Measurements from ENCODE around the gene PLXNA2.
A peak's percentile ranks its signal among the peaks of the same experiment; 100 is the strongest.

PLXNA2 gene

DNA sequence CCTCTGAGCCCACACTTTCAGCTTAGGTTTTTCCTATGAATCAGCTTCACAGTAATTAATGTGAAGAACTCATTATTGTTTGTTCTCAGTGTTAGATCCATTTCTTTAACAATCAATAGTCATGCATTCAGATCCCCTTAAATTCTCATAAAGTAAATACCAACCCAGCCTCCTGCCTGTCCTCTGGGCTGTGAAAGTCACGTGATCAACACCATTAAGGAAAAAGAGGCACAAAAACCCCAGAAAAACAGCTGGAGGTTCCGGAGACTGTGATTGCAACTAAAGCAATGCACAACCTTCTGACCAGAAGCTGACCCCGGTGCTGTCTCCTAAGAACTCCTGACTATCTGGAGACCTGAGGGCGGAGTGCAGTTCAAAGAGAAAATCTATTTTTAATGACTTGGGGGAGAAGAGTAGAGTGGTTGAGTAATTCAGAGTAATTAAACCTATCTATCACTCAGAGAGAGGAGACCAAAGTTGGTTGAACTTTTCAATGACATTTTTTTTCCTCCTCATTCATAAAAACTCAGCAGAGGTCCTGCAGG lies 132.5 kb downstream of the PLXNA2 start:
- TF ChIP-seq ZC3H10 (CRISPR knock-in tag; IDR thresholded peaks at IDR 0.05) (no peak), PPARA (CRISPR knock-in tag; IDR thresholded peaks at IDR 0.05; ENCODE audit: borderline replicate concordance) (no peak), ZNF70 (CRISPR knock-in tag; IDR thresholded peaks at IDR 0.05) (no peak), OSR1 (CRISPR knock-in tag; IDR thresholded peaks at IDR 0.05) (no peak), ESRRG (CRISPR knock-in tag; IDR thresholded peaks at IDR 0.05) (no peak), ZNF565 (CRISPR knock-in tag; conservative IDR thresholded peaks at IDR 0.05; ENCODE audit: low read depth) (no peak)
- TF ChIP-seq, protein P1, sequence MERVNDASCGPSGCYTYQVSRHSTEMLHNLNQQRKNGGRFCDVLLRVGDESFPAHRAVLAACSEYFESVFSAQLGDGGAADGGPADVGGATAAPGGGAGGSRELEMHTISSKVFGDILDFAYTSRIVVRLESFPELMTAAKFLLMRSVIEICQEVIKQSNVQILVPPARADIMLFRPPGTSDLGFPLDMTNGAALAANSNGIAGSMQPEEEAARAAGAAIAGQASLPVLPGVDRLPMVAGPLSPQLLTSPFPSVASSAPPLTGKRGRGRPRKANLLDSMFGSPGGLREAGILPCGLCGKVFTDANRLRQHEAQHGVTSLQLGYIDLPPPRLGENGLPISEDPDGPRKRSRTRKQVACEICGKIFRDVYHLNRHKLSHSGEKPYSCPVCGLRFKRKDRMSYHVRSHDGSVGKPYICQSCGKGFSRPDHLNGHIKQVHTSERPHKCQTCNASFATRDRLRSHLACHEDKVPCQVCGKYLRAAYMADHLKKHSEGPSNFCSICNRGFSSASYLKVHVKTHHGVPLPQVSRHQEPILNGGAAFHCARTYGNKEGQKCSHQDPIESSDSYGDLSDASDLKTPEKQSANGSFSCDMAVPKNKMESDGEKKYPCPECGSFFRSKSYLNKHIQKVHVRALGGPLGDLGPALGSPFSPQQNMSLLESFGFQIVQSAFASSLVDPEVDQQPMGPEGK (CRISPR knock-in tag; IDR thresholded peaks at IDR 0.05; ENCODE audit: borderline replicate concordance): no peak
- no peak for ATAC-seq

DNA sequence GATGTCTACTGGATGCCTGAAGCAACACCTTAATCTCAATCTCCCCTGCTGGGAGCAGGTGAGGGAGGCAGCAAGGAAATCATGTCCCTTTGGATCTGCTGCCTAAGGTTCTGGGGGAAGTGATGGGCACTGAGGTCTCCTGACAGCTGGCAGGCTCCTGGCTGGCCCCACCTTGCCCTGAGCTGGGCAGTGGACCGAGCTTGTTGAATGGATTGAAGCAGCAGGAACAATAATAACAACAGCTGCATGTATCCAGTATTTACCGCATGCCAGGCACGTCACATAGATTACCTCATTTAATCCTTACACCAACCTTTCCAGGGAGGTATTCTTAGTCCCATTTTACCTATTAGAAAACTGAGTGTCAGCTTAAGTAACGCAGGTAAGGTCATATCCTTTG lies 133.9 kb downstream of the PLXNA2 start:
- ATAC-seq: no peak
- TF ChIP-seq ZNF70 (CRISPR knock-in tag; IDR thresholded peaks at IDR 0.05) (no peak), ZFP30 (CRISPR knock-in tag; IDR thresholded peaks at IDR 0.05) (no peak), ESRRG (CRISPR knock-in tag; IDR thresholded peaks at IDR 0.05) (no peak)
- TF ChIP-seq, protein P1 (CRISPR knock-in tag; IDR thresholded peaks at IDR 0.05; ENCODE audit: borderline replicate concordance): no peak

DNA sequence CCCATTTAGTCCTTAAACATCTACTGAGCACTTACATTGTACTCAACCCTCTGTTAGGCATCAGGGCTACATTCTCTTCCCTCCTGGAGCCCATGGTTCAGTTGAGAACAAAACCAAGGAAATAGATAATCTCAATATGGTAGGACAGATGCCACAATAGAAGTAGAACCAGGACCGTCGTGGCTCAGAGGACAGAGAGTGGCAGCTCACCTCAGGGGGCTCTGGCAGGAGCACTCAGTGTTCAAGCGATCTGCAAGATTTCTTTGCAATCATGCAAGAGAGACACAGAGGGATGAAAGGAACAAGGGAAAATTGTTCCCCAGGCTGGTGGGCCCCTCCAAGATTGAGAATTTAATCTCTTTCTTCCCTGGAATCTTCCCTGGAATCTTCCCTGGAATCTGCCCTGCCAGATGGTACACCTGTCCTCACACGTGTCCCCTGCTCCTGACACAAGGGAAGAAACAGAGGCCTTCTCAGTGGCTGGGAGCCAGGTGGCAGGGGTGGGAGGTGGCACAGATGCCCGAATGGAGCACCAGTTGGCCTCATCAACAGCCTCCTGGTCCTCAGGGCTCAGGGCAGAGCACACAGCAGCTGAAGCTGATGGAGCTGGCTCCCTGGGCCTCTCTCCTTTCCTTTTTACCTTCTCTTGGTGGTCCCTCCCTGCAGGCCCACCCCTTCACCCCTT lies 135.4 kb downstream of the PLXNA2 start:
- ATAC-seq: peak; percentile 5
- TF ChIP-seq ESRRG (CRISPR knock-in tag; IDR thresholded peaks at IDR 0.05): no peak
- TF ChIP-seq GLIS3 (CRISPR knock-in tag; IDR thresholded peaks at IDR 0.05): no peak
- TF ChIP-seq PPARA (CRISPR knock-in tag; IDR thresholded peaks at IDR 0.05; ENCODE audit: borderline replicate concordance): no peak
- TF ChIP-seq SNAI2 (CRISPR knock-in tag; IDR thresholded peaks at IDR 0.05): no peak
- TF ChIP-seq, protein P2, sequence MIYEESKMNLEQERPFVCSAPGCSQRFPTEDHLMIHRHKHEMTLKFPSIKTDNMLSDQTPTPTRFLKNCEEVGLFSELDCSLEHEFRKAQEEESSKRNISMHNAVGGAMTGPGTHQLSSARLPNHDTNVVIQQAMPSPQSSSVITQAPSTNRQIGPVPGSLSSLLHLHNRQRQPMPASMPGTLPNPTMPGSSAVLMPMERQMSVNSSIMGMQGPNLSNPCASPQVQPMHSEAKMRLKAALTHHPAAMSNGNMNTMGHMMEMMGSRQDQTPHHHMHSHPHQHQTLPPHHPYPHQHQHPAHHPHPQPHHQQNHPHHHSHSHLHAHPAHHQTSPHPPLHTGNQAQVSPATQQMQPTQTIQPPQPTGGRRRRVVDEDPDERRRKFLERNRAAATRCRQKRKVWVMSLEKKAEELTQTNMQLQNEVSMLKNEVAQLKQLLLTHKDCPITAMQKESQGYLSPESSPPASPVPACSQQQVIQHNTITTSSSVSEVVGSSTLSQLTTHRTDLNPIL (CRISPR knock-in tag; IDR thresholded peaks at IDR 0.05; ENCODE audit: low read depth): no peak
- no peak for TF ChIP-seq ZC3H10 (CRISPR knock-in tag; IDR thresholded peaks at IDR 0.05)
- no peak for TF ChIP-seq ZFP30 (CRISPR knock-in tag; IDR thresholded peaks at IDR 0.05)
- TF ChIP-seq, protein P3, sequence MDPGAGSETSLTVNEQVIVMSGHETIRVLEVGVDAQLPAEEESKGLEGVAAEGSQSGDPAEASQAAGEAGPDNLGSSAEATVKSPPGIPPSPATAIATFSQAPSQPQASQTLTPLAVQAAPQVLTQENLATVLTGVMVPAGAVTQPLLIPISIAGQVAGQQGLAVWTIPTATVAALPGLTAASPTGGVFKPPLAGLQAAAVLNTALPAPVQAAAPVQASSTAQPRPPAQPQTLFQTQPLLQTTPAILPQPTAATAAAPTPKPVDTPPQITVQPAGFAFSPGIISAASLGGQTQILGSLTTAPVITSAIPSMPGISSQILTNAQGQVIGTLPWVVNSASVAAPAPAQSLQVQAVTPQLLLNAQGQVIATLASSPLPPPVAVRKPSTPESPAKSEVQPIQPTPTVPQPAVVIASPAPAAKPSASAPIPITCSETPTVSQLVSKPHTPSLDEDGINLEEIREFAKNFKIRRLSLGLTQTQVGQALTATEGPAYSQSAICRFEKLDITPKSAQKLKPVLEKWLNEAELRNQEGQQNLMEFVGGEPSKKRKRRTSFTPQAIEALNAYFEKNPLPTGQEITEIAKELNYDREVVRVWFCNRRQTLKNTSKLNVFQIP (CRISPR knock-in tag; IDR thresholded peaks at IDR 0.05; ENCODE audit: borderline replicate concordance, low read depth): no peak
- no peak for TF ChIP-seq ISL1 (CRISPR knock-in tag; IDR thresholded peaks at IDR 0.05)
- TF ChIP-seq BACH2 (CRISPR knock-in tag; IDR thresholded peaks at IDR 0.05; ENCODE audit: borderline replicate concordance): no peak

DNA sequence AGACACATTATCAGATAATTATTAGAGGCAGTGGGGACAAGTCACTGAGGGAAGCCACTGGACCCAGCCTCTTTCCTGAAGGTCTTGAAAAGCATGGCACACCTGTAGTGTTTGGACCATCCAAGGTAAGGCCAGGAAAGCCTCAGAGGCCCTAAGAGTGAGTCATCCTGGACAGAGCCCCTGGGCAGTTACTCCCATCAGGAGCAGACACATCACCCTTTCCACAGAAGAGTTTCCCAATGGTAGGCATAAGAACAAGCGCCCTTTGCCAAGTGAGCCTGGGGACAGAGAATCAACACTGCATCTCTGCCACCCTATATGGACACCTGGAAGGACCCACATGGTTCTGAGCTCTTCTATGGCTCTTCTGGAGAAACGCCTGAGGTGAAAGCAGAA lies 136.0 kb downstream of the PLXNA2 start:
- TF ChIP-seq, protein P4, sequence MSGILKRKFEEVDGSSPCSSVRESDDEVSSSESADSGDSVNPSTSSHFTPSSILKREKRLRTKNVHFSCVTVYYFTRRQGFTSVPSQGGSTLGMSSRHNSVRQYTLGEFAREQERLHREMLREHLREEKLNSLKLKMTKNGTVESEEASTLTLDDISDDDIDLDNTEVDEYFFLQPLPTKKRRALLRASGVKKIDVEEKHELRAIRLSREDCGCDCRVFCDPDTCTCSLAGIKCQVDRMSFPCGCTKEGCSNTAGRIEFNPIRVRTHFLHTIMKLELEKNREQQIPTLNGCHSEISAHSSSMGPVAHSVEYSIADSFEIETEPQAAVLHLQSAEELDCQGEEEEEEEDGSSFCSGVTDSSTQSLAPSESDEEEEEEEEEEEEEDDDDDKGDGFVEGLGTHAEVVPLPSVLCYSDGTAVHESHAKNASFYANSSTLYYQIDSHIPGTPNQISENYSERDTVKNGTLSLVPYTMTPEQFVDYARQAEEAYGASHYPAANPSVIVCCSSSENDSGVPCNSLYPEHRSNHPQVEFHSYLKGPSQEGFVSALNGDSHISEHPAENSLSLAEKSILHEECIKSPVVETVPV (CRISPR knock-in tag; IDR thresholded peaks at IDR 0.05): no peak
- TF ChIP-seq GLIS3 (CRISPR knock-in tag; IDR thresholded peaks at IDR 0.05) (no peak), OSR1 (CRISPR knock-in tag; IDR thresholded peaks at IDR 0.05) (0 out of 2 replicates have a peak, but pooled peaks have one; percentile 19)
- TF ChIP-seq, protein P2 (CRISPR knock-in tag; IDR thresholded peaks at IDR 0.05; ENCODE audit: low read depth): no peak
- TF ChIP-seq, protein P1 (CRISPR knock-in tag; IDR thresholded peaks at IDR 0.05; ENCODE audit: borderline replicate concordance): no peak
- peak; percentile 61 for ATAC-seq
